Measurements from ENCODE around the gene GAREM2.

DNA sequence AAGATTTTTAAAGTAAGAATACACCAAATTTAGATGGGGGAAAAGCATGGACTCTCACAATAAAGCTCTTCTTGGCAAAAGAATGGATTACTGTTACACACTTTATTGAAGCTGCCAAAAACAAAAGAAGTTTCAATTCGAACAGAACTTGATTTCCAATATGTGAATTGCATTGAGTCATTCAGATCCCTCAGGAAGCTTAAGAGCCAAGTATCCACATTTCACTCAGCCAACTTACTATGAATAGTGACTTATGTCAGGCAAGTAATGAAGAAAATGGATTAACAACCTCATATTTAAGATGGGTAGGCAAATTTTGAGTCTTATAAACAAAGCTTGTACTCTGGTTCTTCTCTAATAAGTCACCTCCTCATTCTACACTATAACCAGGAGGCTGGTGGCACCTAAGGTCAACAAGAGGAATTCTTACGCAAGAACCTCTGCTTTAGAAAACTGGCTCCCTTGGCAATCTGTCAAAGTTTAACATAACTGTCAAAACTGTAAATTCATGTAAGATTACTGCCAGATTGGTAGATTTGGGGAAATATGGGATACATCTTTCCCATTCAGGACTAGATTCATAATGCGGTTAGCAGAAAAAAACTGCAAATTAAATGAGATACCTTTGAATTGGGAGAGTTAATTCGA, 65.5 kb downstream of the GAREM2 start:
- TF ChIP-seq CTCF (IDR thresholded peaks at IDR 0.05 in 2 of 3, conservative IDR thresholded peaks at IDR 0.05 in 1 of 3; ENCODE audit: insufficient read depth in 2 of 3, low read depth in 1 of 3, low read length in 3 of 3), result no peak
- TF ChIP-seq TEAD2 (tag; IDR thresholded peaks at IDR 0.05), result no peak
- no peak for TF ChIP-seq SPI1 (IDR thresholded peaks at IDR 0.05; ENCODE audit: borderline replicate concordance, low read depth, low read length)
- no peak for TF ChIP-seq CREM (IDR thresholded peaks at IDR 0.05; ENCODE audit: low read depth)
- TF ChIP-seq POLR2H (tag; IDR thresholded peaks at IDR 0.05; ENCODE audit: low read depth), result no peak
- TF ChIP-seq, protein P1, sequence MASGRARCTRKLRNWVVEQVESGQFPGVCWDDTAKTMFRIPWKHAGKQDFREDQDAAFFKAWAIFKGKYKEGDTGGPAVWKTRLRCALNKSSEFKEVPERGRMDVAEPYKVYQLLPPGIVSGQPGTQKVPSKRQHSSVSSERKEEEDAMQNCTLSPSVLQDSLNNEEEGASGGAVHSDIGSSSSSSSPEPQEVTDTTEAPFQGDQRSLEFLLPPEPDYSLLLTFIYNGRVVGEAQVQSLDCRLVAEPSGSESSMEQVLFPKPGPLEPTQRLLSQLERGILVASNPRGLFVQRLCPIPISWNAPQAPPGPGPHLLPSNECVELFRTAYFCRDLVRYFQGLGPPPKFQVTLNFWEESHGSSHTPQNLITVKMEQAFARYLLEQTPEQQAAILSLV (tag; IDR thresholded peaks at IDR 0.05), result no peak
- no peak for TF ChIP-seq ZNF217 (CRISPR knock-in tag; IDR thresholded peaks at IDR 0.05)
